Measurements from ENCODE around the gene APOA4.

- TF ChIP-seq POLR2AphosphoS5 (IDR thresholded peaks at IDR 0.05; ENCODE audit: low read depth, low read length) (no peak), CTCF (IDR thresholded peaks at IDR 0.05) (no peak), TEAD4 (IDR thresholded peaks at IDR 0.05; ENCODE audit: borderline replicate concordance, insufficient read depth) (no peak)
These were observed 41.4 kb upstream of the APOA4 start for GRCh38 chr11:116864531-116864930.

Data from SK-N-SH (cell line).